Measurements from ENCODE around the gene SHC4.
A peak's percentile ranks its signal among the peaks of the same experiment; 100 is the strongest.
"Not testable (repeated sequence)": the region's sequence is repeated elsewhere in the genome, so short reads cannot be mapped to it uniquely, and the experiment has no call there.

Gene SHC4

GRCh38 chr15:48790466-48791115, 173.1 kb downstream of the SHC4 start:
- not testable (repeated sequence) for DNase-seq

GRCh38 chr15:48785712-48786111, 178.0 kb downstream of the SHC4 start:
- DNase-seq = no peak

- no peak for DNase-seq
These were observed 178.5 kb downstream of the SHC4 start for GRCh38 chr15:48785195-48785594.

GRCh38 chr15:48784756-48785155, 179.0 kb downstream of the SHC4 start:
- no peak for DNase-seq

GRCh38 chr15:48782911-48783310, 180.8 kb downstream of the SHC4 start:
- no peak for DNase-seq

GRCh38 chr15:48781481-48782081, 182.1 kb downstream of the SHC4 start:
- no peak for DNase-seq

GRCh38 chr15:48781017-48781416, 182.7 kb downstream of the SHC4 start:
- DNase-seq = no peak

- DNase-seq = no peak
These were observed 185.4 kb downstream of the SHC4 start for GRCh38 chr15:48778331-48778730.

GRCh38 chr15:48777645-48778330, 185.9 kb downstream of the SHC4 start:
- no peak for DNase-seq

GRCh38 chr15:48775546-48775945, 188.2 kb downstream of the SHC4 start:
- no peak for DNase-seq

- peak; percentile 41 for DNase-seq
These were observed 189.2 kb downstream of the SHC4 start for GRCh38 chr15:48774484-48774883.
